HG03097 (cell line): Measurements from ENCODE around the gene FHL3.

Source experiments
- ATAC-seq: cut with Tn5 transposase; IDR thresholded peaks from one replicate; pipeline ENCODE4 v1.9.1; 2021; ENCODE audit not compliant: unreplicated experiment, low FRiP score

FHL3 gene

GRCh38 chr1:38014724-38015424 is 9.6 kb upstream of the FHL3 start:
- no peak for ATAC-seq

- no peak for ATAC-seq
Measured at GRCh38 chr1:38014171-38014570, 8.9 kb upstream of the FHL3 start.

- ATAC-seq: no peak
Measured at GRCh38 chr1:38013227-38013622, 7.9 kb upstream of the FHL3 start.

DNA sequence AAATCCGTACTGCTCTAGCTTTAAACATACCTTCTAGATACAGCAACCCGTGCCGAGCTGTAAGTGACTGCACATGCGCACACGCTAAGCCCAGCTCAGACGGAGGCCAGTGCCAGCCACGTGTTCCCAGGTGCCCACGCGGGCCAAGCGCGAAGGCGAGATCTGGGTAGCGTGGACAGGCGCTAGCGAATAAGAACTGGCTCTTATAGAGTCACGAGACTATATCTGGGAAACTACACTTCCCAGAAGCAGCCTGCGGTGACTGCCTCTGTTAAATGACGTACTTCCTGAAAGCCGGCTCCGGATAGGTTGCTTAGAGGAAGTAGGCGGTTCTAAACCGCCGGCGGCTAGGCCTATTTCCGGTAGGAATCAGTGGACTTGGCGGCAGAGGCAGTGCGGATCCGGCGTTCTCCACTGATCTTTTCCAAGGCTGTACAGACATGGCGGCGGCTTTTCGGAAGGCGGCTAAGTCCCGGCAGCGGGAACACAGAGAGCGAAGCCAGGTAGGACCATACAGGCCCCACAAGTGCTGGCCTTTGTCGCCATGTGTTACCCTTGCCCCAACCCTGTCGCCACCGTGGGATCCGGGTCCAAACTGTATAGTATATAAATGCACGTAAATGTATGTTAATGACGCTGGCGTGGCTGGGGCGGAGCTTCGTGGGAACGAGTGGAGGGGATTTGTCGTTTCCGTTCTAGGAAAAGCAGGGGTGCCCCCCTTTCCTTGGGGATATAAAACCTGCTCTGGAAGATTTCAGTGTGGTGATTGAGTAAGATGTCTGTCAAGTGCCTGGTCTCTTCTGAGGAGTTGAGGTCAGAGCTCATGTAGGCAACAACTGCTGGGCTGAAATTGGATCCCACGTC is 7.3 kb upstream of the FHL3 start, which contains the start of gene UTP11:
UTP11 (plus strand) TSS at position 372 of the 864 bp plus-strand sequence; CDS start at position 441, 69 bp downstream.
- peak; percentile 87 for ATAC-seq

- ATAC-seq: no peak
Measured at GRCh38 chr1:38009841-38010180, 4.5 kb upstream of the FHL3 start.

DNA sequence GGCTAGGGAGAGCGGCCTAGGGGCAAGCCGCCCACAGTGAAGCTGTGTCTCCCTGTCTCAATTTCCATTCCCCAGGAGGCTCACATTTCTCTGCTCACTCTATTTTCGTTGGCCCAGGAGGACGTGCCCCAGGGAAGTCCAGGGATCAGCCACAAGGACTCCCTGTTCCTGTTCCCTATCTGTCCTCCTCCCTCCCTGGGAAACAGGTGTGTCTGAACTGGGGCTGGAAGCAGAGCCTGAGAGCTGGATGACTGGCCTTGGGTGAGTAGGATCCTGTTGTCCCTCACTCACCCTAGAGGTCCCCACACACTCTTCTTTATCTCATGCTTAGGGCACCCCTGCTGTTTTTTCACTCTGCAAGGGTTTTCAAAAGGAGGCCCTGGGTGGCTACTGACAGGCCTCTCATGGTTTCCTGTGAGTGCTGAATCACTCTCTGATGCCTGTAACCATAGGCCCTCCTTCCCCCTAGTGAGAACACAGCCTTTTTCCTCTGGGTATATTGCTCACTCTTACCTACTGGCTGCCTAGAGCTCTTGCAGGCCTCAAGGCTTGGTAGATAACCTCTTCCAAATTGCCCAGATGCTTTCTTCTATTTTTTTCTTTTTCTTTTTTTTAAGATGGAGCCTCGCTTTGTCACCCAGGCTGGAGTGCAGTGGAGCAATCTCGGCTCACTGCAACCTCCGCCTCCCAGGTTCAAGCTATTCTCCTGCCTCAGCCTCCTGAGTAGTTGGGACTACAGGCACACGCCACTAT is 4.0 kb upstream of the FHL3 start:
- no peak for ATAC-seq

- no peak for ATAC-seq
Measured at GRCh38 chr1:38006008-38006828, 904 bp upstream of the FHL3 start.

- no peak for ATAC-seq
Measured at GRCh38 chr1:38004284-38005108, 818 bp downstream of the FHL3 start.

DNA sequence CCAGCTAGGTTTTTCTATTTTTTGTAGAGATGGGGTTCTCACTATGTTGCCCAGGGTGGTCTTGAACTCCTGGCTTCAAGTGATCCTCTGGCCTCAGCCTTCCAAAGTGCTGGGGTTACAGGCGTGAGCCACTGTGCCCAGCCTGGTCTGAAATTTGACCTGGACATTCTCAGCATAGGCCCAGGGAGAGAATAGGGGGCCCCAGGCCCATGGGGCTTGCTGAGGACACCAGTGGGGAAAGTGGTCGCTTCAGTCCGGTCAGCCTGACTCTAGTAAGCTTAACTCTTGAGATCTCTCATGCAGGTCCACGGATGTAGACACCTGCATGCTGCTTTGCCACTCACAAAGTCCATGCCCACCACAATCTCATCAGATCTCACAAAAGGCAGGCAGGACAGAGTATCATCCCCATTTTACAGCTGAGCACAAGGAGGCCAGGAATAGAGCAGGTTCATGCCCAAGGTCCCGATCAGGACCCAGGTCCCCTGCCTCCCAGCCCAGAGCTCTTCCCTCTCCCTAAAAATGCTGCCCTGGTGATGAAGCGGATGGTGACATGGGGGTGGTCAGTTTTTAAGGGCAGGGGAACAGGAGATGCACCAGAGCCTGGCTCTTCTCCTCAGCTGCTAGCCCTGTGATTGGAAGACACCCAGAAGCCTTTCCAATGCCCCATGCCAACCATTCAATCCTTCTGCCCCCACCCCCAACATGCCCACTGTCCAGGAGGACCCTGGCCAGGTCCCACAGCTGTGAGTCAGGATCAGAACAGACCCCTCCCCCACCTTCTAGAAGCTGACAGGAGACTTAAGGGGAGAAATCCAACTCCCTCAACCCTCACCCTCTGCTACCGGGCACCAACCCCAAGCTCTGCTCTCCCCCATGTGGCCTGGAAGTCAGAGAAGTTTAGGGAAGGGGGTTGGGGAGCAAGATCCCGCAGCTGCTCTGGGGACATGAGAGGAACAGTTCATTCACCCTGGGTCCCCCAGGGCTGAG is 1.8 kb downstream of the FHL3 start:
- ATAC-seq: no peak

GRCh38 chr1:38000529-38001455 is 4.5 kb downstream of the FHL3 start:
- no peak for ATAC-seq

DNA sequence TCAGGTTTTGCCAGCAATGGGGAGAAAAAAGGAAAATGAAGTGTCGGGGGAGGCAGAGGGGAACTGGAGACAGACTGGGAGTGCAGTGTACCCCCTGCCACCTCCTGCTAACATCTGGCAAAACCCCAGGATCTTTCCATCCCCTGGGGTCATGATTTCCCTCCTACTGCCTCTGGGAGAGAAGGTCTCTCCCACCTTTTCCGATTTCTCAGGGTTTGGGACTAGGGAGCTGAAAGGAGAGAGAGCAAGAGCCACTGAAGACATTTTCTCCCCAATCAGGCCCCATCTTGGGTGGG is 5.1 kb downstream of the FHL3 start:
- no peak for ATAC-seq

DNA sequence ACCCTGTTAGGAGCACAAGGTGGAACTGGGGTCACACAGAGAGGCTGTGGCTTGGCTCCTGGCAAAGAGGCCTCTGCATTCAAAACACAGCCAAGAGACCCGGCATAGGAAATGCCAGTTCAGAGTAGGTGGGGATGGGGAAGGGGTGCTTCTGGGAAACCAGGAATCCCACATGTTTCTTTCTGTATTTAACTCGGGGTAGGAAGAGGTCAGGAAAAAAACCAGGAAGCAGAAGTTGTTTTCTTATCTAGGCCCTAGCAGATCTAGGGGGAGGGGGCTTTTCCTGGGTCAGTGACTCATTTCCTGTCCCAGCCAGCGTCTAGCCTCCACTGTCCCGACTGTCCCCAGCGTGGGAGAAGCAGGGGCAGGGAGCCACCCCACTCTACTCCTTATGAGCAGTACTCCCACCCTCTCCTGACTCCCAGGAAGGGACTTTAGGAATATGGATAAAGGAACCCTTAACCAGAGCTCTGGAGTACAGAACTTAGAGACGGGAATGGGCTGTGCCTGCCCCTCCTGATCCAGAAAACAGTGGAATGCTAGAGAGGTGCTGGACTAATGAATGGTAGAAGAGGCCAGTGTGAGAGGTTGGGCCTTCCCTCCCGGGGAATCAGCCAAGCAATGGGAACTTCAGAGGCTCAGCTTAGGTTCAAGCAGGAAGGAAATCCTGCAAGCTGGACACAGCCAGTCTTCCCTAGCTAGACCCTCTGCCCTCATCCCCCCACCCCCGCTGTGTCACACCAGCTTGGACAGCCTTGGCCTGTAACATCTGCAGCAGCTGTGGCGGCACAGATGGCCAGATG is 5.7 kb downstream of the FHL3 start:
- ATAC-seq: no peak

DNA sequence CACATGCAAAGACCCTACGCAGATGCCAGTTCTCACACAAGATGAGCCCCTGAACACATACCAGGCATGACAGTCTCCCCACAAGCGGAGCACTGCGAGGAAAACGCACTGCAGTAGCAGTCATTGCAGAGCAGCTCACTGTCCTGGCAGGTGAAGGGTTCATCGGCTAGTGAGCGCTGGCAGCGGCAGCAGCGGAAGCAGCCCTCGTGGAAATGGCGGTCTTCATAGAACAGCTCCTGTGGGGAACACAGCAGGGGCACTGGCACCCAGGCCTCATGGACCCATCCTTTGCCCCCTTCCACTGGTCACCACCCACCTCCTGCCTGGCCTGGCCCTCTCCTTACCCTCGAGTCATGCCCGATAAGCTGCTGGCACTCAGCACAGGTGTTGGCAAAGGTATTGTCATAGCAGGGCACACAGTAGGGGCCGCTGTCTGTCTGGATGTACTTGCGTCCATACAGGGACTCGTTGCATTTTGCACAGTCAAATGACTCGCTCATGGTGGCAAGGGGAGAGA is 6.3 kb downstream of the FHL3 start:
- ATAC-seq: no peak

GRCh38 chr1:37998089-37998808 is 7.1 kb downstream of the FHL3 start:
- ATAC-seq: no peak

GRCh38 chr1:37997256-37998088 is 7.8 kb downstream of the FHL3 start:
- ATAC-seq: no peak
